ENCODE measurements around the gene LEP. TPM values are rescaled to one million over a fixed set of nuclear protein-coding genes. Genes with fewer than 3 reads are reported as not detected.

LEP gene
- total and polyA plus RNA-seq, 2 experiments from 2014 or later = not detected

DNA sequence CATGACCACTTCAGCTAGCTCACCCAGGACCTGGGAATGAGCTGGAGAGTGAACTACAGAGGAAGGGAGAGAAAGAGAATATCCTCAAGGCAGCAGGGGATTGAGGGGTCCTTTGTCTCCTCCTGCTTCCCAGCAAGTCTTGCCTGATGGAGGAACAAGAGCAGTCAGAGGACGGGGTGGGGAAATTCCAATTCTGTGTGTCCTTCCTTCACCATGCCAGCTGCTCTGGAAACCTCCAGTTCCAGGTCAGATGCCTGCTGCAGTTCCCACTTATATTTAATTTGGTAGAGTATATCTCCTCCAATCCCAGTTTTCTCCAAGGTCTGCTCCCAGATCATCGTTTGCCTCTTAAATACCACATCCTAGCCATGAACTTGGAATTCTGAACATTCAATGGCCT, 21.4 kb upstream of the LEP start:
- DNase-seq (ENCODE audit: low read depth in 1 of 2, low spot score in 1 of 2) = no peak
- Histone ChIP-seq H3K36me3 (no peaks in the 10 kb centered on the region), H3K4me3 (no peak overlapping the region), H3K27me3 (peaks cover 41% of the 10 kb centered on the region), H3K27ac (no peak overlapping the region), H3K9me3 (ENCODE audit: low read depth) (no peaks in the 10 kb centered on the region), H3K4me1 (ENCODE audit: low read depth) (no peaks in the 10 kb centered on the region)
- TF ChIP-seq, protein P1, sequence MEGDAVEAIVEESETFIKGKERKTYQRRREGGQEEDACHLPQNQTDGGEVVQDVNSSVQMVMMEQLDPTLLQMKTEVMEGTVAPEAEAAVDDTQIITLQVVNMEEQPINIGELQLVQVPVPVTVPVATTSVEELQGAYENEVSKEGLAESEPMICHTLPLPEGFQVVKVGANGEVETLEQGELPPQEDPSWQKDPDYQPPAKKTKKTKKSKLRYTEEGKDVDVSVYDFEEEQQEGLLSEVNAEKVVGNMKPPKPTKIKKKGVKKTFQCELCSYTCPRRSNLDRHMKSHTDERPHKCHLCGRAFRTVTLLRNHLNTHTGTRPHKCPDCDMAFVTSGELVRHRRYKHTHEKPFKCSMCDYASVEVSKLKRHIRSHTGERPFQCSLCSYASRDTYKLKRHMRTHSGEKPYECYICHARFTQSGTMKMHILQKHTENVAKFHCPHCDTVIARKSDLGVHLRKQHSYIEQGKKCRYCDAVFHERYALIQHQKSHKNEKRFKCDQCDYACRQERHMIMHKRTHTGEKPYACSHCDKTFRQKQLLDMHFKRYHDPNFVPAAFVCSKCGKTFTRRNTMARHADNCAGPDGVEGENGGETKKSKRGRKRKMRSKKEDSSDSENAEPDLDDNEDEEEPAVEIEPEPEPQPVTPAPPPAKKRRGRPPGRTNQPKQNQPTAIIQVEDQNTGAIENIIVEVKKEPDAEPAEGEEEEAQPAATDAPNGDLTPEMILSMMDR (IDR thresholded peaks at IDR 0.05; ENCODE audit: low read depth, low read length) = no peak

DNA sequence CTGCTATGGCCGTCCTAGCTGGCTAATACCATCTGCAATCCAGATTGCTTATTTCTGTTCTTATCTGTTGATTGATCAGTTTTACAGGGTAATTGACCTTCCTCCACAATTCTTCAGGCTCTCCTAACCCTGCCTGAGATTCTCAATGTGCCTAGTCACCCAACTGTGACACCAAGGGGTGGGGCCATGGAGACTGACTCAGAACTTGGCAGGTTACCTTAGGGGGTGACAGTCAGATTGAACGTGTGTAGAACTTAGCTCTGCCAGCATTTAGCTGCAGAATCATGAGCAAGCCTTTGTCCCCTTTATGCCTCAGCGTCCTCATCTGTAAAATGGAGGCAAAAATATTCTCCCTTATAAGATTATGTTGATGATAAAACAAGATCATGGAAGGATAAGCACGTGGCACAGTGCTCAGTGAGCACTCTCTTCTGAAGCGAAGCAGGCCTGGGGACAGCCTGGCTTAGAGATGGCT, 19.1 kb upstream of the LEP start:
- H3K27ac ChIP-seq = no peak overlapping the region
- H3K9me3 ChIP-seq (ENCODE audit: low read depth) = no peaks in the 10 kb centered on the region
- DNase-seq (ENCODE audit: low read depth in 1 of 2, low spot score in 1 of 2) = peak in 1 of 2 donors; percentile 22
- peaks cover 30% of the 10 kb centered on the region for H3K27me3 ChIP-seq
- TF ChIP-seq, protein P1 (IDR thresholded peaks at IDR 0.05; ENCODE audit: low read depth, low read length) = no peak
- no peak overlapping the region for H3K4me3 ChIP-seq
- H3K4me1 ChIP-seq (ENCODE audit: low read depth) = no peaks in the 10 kb centered on the region
- no peaks in the 10 kb centered on the region for H3K36me3 ChIP-seq

DNA sequence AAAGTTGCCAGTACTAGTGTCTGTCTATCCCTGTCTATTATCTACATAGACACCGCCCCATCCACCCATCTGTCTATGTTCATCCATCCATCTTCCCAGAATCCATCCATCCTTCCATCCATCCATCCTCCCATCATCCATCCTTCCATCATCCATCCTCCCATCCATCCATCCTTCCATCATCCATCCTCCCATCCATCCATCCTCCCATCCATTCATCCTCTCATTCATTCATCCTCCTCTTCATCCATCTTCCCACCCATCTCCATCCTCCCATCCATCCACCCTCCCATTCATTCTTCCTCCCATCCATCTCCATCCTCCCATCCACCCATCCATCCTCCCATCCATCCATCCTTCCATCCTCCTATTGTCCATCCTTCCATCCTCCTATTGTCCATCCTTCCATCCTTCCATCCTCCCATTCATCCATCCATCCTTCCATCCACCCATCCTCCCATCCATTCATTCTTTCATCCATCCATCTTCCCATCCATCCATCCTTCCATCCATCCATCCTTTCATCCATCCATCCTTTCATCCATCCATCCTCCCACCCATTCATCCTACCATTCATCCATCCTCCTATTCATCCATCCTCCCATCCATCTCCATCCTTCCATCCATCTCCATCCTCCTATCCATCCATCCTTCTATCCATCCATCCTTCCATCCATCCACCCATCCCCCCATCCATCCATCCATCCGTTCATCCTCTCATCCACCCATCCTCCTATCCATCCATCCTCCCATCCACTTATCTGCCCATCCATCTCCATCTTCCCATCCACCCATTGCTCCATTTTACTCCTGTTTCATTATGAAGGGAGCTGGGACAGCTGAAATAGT, 14.7 kb upstream of the LEP start:
- H3K4me1 ChIP-seq (ENCODE audit: low read depth) = no peaks in the 10 kb centered on the region
- no peak overlapping the region for H3K27ac ChIP-seq
- peaks cover 4% of the 10 kb centered on the region for H3K27me3 ChIP-seq
- H3K9me3 ChIP-seq (ENCODE audit: low read depth) = no peaks in the 10 kb centered on the region
- DNase-seq (ENCODE audit: low read depth in 1 of 2, low spot score in 1 of 2) = no peak
- H3K4me3 ChIP-seq = no peak overlapping the region
- TF ChIP-seq, protein P1 (IDR thresholded peaks at IDR 0.05; ENCODE audit: low read depth, low read length) = no peak
- H3K36me3 ChIP-seq = no peaks in the 10 kb centered on the region

DNA sequence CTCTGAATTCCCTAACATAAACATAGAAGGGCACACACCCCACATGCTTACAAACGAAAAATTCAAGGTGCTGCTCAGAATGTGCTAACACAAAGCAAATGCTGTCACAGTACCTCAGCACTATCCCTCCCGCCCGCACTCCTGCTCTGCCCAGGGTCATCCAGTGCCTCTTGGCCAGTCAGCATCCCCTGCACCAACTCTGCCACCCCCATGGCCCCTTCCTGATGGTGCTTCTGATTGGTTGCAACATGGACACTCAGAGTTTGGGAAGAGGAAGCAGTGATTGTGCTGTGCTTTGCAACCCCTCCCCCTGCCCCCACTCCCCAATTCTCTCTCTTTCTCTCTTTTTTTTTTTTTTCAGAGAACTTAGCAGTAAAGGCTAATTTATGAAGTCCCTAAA, 13.8 kb upstream of the LEP start:
- H3K27me3 ChIP-seq = peaks cover 2% of the 10 kb centered on the region
- H3K4me1 ChIP-seq (ENCODE audit: low read depth) = no peaks in the 10 kb centered on the region
- no peak overlapping the region for H3K27ac ChIP-seq
- TF ChIP-seq, protein P1 (IDR thresholded peaks at IDR 0.05; ENCODE audit: low read depth, low read length) = no peak
- no peaks in the 10 kb centered on the region for H3K9me3 ChIP-seq (ENCODE audit: low read depth)
- H3K36me3 ChIP-seq = no peaks in the 10 kb centered on the region
- DNase-seq (ENCODE audit: low read depth in 1 of 2, low spot score in 1 of 2) = no peak
- H3K4me3 ChIP-seq = no peak overlapping the region

DNA sequence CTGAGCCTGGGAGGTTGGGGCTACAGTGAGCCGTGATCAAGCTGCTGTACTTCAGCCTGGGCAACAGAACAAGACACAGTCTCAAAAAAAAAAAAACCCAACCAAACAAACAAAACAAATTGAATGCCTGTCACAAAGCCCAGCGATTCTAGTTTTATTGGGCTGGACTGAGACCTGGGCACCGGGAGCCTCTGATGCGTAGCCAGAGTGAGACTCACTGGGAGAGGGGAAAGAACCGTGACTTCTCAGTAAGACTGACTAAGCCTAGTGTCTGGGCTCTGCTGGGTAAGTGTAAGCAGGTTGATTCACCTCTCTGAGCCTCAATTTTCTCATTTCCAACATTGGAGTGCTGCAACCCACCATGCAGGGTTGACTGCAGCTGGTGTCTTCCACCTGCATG, 10.1 kb upstream of the LEP start:
- peaks cover 9% of the 10 kb centered on the region for H3K27me3 ChIP-seq
- H3K27ac ChIP-seq = no peak overlapping the region
- H3K4me3 ChIP-seq = no peak overlapping the region
- H3K9me3 ChIP-seq (ENCODE audit: low read depth) = no peaks in the 10 kb centered on the region
- no peaks in the 10 kb centered on the region for H3K36me3 ChIP-seq
- no peak for DNase-seq (ENCODE audit: low read depth in 1 of 2, low spot score in 1 of 2)
- TF ChIP-seq, protein P1 (IDR thresholded peaks at IDR 0.05; ENCODE audit: low read depth, low read length) = no peak
- no peaks in the 10 kb centered on the region for H3K4me1 ChIP-seq (ENCODE audit: low read depth)

All from cardiac muscle cell (in vitro differentiated cells and primary cell).